GM18520 (cell line): ENCODE results near the gene GPC5.

Experiments used
- ATAC-seq: cut with Tn5 transposase; IDR thresholded peaks from one replicate; pipeline ENCODE4 v1.9.1; 2021; ENCODE audit not compliant: unreplicated experiment

GPC5 gene

DNA sequence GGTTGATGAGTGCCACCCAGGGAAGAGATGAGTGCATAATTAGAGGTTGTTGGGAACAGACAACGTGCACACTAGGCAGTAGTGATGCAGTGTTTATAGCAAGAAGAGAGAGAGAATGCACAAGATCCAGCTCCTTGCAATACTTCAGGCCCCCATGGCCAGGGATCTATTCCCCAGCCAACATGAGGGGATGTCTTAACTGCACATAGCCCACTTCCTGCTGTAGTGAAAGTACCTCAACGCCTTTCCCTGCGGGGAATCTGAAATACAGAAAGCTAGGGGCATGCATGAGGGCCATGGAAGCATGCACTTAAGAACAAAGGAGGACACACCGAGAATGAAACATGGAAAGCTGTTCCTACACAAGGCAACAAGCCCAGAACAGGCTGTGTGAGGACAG is 1191.5 kb downstream of the GPC5 start:
- no peak for ATAC-seq

DNA sequence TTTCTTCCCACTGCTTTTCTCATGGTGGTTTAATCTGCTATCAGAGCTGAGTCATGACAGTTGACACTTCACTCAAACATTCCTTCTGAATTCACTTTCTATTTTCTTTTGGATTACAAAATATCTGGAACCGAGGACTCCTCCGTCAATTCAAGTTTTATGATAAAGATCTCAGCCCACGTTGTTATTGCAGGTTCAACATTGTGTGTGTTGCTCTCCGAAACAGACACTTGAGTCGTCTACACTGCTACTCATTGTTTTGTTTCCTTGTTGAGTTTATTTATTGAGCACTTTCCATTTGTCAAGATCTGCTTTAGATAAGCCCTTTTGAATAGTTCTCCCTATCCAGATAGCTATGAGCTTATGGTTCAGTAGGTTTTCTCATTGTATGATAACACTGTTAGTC is 1192.1 kb downstream of the GPC5 start:
- ATAC-seq, result no peak

DNA sequence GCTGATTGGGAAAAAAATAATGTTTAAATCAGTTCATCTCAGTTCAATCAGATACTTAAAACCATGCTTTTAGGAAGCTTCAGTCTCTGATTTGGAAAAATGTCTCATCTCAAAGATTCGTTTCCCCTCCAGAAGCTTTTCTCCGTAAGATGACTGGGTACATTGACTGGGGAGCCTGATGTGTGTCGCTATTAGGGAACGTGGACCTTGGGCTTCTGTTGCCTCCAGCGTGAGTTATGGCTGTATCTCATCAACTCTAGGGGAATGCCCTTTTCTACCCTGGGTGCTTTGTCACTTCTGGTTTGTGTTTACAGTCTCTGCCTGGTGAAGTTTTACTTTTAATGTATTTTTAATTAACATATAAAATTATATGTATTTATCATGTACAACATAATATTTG is 1192.7 kb downstream of the GPC5 start:
- ATAC-seq, result no peak

DNA sequence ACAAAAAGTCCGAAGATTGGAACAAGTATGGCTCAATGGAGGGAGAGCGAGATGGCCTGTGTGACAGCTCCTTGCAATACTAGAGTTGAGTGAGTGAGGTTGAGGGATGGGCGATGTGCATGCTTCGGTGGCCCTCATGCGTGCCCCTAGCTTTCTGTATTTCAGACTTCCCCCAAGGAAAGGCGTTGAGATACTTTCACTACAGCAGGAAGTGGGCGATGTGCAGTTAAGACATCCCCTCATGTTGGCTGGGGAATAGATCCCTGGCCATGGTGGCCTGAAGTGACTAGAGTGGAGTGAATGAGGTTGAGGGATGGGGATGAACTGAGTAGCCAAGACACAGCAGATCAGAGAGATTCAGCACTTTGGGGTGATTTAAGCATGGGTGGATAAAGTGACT is 1194.3 kb downstream of the GPC5 start:
- ATAC-seq, result no peak

DNA sequence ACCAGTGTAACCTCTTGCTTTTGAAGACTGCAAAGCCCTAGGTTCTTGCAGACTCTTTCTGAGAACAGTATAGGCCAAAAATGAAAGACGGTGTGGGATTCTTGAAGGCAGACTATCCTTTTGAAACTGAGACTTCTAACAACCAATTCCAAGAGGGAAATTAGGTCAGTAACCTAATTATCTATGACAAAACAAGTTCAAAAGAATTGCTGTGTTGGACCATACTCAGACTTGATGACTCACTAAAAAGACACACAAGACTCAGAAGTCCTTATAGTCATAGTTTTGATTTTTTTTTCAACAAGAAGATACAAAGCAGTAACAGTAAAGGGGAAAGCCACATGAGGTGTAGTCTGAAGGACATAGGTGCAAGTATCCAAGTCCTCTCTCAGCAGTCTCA is 1204.1 kb downstream of the GPC5 start:
- no peak for ATAC-seq

DNA sequence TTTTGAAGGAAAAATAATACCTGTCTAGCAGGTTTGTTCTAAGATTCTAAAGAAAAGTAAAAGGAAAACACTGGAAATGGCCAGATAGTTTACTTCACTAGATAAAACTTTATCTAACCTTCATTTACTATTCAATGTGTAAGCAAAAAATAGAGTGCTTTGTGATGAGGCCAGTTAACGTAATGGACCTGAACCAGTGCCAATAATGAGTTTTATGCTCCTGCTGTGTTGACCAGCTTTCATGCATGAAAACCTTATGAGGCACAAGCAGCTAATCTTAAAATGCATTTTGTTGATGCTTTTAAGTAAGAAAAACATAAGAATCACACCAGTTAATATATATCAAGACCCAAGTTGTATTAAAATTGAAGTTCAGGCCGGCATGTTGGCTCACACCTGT is 1211.0 kb downstream of the GPC5 start:
- ATAC-seq, result no peak

DNA sequence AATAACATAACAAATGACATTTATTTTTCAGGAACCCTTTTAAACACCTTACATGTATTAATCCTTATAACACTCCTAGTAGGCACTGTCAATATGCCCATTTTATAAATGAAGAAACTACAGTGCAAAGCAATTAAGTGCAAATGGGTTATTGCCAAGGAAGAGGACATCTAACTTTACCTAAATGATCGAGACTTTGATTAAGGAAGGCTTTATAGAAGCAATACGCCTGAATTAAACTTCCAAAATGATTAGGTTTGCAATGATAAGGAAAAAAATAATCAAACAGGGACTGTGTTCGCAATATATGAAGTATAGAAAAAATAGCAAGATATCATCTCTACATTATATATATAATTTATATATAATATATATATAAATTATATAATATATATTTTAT is 1214.5 kb downstream of the GPC5 start:
- no peak for ATAC-seq

DNA sequence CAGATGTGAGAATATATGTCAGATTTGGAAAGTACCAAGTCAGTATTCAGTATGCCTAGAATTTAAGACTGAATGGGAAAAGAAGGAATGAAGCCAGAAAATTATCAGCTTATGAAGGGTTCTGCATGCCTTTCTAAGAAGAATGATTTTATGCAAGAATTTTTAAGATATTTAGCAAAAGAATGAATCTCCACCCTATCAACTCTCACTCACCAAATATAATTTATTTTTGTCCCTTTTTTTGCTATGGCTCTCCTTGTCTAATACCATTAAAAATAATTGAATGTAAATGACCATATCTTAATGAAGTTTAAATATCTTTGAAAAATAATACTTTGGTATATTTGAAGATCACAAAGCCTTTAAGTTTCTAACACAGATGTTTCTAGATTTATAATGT is 1215.5 kb downstream of the GPC5 start:
- ATAC-seq, result no peak

DNA sequence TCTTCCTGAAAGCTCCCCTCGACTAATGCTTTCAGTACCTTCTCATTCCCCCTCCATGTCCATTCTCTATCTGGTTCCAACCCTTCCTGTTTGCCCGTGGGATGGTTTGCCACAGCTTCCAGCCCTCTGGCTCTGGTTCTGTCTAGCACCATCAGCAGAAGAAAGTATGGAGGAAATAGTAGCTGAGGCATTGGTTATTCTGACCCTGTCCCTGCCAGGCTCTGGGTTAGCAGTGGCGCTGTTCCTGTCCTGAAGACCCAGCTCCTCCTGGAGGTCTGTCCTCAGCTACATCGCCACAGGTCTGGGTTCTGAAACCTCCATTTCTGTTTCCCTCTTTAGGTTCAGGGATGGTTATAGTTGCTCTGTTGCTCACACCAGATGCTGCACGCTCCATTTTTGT is 1223.6 kb downstream of the GPC5 start:
- no peak for ATAC-seq

DNA sequence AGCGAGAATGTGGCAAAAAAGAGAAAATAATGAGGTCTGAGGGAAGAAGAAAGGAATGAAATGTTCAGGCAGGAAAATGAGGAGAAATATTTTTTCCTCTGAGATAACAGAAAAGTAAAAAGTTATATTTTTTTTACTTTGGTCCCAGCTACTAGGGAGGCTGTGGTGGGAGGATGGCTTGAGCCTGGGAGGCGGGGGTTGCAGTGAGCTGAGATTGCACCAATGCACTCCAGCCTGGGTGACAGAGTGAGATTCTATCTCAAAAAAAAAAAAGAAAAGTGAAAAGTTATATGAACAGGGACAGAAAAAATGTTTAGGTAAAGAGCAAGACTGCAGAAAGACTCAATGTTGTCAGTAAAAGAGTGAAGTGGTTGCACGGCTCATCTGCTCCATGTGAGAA is 1224.5 kb downstream of the GPC5 start:
- no peak for ATAC-seq

DNA sequence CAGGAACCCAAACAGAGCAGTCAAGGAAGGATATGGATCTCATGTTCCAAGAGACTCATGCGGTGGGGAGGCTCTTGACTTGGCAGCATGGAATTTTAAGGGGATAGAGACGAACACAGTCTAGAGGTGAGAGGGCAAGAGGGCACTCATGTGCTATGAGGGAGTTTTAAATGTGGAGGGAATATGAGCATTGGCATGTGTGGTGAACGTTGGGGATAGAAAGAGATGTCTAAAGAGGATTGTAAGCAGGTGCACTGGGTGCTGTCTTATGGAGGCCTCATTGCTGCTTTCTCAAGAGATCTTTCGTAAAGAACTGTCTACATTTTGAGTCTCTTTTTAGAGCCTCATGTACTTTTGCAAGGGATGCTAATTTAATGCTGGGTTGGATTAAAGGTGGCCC is 1227.9 kb downstream of the GPC5 start:
- ATAC-seq, result no peak

DNA sequence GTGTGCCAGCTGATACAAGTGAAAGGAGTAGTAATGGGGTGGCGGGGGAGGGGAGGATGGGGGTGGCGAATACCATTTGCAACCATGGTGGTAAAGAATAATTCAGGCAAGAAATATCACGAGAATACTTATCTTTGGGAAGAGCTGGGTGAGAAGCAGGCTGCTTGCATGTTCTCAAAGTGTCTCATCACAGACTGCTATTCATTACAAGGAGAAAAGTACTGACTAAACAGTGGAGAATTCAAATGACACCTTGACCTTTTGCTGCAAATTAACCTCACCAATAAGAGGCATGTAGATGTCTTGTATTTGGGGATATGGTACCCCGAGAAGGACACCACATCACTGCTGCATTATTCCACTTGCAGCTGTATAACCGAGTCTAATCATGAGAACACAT is 1242.5 kb downstream of the GPC5 start:
- ATAC-seq, result no peak

DNA sequence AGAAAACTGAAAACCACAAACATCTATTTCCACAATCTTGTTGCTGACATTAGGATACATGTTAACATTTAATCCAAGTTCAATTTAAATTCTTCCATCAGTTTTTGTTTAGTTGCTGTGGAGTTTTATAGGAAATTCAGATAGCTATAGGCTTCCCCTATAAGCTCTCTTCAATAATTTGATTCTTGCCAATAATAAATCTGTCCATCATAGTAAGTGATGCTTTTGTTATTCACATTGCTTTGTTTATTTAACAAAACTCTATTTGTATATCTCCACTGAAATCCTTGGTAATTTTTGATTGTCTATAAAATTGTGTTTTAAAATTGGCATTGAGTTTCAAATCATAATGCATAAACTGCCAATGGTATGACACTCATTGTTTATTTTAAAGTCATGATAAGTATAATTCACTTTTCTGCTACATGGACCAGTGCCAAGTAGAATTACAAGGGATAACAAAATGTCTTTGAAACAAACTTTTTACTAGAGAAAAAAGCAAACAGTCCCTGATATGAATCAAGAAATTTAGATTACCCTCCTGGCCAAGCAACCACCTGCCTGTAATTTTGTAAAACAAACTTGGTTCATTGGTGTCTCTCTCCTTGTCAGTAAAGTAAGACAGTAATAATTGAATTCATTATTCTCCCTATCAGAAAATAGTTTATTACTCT is 1250.9 kb downstream of the GPC5 start:
- no peak for ATAC-seq

DNA sequence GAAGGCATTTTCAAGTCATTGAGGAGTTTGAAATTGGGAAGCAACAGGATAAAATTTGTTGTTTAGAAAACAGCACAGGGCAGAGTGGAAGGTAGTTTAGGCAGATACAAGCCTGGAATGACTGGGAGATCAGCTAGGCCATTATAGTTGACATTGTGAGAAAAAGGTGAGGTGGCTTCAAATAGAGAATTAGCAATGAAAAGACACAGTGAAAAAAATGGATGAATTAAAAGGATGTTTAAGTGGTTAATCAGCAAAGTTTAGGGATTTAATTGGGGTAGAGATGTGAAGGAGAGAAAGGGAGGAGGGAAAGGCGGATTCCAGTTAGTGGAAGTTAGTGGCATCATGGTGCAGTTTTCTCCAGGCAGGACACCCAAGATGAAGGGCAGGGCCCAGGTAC is 1257.7 kb downstream of the GPC5 start:
- ATAC-seq, result no peak

DNA sequence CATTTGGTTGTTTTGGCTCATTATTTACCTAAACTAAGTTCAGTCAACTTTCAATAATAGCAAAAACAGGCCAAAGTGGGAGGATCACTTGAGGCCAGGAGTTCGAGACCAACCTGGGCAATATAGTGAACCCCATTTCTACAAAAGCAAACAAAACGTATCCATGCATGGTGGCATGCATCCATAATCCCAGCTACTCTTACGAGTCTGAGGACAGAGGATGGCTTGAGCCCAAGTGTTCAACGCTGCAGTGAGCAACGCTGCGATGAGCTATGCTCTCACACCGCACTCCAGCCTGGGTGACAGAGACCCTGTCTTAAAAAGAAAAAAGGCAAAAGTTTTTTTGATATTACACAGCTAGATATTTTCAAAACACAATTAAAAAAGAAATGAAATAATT is 1258.2 kb downstream of the GPC5 start:
- ATAC-seq, result no peak

DNA sequence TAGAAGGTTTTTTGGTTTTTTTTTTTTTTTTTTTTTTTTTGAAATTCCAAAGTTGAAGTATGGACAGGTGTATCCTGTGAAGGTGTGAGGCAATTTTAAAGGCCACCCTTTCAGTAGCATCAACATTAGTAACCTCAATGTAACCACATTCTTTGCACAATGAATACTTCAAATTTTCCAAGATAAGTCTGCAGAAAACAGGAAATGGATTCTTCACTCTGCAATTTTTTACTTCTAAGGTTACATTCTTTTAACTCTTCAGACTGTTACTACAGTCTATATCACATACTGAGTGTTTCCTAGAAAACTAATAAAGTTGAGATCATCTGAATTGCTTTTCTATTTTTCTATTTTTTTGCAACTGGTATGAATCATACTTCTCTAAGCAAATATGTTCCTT is 1259.1 kb downstream of the GPC5 start:
- no peak for ATAC-seq

DNA sequence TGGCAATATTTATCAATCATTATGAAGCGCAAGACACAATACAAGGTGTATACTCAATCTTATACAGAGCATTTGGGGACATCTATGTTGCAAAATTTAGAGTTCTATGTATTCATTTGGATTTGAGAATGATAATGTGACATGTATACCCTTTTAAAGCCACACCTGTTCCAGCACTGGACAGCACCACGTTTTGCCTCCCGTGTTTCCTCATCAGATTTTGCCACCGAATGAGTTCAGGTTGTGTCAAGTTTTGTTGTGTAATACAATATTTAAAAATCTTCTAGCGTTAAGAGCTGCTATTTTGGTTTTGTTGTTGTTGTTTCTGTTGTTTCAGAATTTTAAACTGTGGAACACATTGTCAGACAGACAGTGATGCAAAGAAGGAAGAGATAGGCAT is 1259.9 kb downstream of the GPC5 start:
- ATAC-seq, result no peak

DNA sequence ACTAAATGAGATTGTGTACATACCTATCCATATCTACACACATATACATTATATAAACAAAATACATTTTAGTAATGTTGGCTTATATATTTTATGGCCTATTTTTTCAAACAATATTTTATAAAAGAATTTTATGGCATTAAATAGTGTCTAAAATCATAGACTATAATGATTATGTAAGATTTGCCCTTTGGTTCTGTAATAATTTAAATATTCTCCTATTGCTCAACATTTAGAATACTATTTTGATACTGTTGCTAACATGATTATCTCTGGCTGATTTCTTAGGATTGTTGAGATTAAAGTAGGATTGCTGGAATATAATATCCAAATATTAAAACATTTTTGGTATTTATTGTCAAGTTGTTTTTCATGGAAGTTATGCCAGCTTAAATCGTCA is 1263.0 kb downstream of the GPC5 start:
- no peak for ATAC-seq

DNA sequence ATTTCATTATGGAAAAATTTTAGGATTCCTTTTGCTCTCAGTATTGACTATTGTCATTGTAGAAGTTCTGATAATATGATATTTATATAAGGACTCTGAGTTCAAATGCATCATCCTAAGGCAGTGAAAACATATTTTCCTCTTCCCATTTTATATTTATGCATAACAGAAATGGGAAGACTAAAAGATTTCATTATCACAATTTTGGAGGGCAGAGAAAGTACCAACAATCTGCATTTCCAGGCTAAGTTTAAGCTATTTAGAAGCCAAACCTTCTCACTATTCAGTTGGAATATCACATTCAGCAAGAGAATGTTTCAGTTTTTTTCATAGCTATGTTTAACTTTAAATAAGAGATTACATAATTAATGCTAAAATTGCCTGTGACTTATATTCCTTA is 1269.7 kb downstream of the GPC5 start:
- ATAC-seq, result no peak

DNA sequence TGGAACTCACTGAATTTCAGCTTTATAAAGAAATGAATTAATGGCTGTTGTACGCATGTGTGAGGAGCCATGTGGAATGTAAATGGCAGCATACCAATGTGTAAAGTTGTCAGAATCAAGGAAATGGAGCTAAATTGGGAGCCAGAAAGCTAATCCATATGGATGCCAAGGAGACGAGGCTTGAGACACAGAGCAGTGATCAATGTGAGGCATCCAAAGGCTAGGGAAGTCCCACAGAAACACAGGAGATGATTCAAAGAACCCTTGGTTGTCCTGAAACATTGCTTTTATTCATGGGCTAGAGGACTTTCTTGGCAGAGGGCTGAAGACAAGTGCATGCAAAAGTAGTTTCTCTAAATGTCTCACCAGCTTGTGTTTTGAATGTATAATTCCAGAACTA is 1271.7 kb downstream of the GPC5 start:
- ATAC-seq, result no peak

DNA sequence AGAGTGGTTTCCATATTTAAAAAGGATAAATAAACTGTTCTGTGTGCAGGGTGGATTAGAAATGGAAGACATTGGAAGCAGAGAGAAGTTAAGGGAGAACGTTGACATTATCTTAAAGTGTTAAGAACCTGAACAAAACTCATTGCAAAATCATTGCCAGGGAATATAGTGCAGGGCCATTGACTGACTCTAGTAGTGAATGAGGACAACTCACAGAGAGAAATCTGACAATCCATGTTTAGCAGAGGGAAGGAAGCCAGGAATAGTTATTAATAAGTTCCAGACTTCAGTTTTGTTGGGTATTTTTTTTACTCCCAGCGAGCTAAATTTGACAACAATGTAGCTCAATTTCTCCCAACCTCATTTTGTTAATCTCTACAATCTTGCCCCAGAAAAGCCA is 1273.4 kb downstream of the GPC5 start:
- ATAC-seq, result no peak

DNA sequence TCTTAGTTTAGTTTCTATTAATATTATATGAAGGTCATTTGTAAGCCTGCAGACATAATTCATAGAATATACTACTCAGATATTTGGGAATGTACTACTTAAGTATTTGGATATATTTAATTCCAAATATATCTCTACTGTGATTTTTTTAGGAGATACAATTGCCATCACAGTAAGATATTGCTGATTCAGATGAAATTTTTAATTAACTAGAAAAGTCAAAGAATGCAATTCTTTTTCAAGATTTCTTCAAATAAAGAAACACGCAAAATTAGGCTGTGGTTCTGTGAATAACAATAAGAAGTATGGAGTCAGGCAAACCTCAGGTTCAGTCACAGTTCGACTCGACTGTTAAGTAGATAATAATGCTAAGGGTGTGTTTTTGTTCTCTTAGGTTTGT is 1277.8 kb downstream of the GPC5 start:
- no peak for ATAC-seq

DNA sequence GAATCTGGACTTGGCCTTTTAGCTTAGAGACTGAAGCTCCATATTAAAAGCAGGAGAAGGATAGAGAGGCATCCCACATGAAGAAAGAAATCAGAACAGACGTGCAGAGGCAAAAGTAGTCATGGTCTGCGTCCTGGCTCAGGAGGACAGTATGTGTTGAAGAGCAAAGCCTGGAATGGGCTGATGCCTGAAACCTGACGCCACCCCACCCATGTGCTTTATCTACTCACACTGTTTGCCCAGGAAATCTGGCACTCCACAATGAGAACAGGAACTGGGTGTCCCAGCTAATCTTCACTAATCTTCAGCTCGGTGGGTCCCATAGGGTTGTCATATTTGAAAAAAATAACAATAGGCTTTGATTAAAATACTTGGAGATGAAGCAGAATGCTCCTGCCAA is 1279.2 kb downstream of the GPC5 start:
- no peak for ATAC-seq

DNA sequence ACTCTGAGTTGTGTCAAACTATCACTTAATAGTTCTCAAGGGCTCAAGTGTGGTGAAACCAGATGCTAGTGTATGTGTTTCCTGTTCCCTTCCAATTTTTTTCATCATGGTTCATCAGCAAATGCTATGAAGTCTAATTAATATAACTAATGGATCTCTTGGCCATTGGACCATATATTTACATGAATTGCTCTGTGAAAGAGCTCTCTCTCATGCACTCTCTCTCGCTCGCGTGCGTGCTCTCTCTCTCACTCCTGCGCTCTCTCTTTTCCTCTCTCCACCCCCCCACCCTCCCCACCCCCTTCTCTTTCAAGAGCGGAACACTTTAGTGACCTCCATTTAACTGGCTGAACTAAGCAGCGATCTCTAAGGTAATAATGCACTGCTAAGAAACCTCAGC is 1281.2 kb downstream of the GPC5 start:
- no peak for ATAC-seq
